ENCODE measurements around the gene BCL11A. TPM values are rescaled to one million over a fixed set of nuclear protein-coding genes. Genes with fewer than 3 reads are reported as not detected.

Gene BCL11A
- total RNA-seq: 313 TPM

DNA sequence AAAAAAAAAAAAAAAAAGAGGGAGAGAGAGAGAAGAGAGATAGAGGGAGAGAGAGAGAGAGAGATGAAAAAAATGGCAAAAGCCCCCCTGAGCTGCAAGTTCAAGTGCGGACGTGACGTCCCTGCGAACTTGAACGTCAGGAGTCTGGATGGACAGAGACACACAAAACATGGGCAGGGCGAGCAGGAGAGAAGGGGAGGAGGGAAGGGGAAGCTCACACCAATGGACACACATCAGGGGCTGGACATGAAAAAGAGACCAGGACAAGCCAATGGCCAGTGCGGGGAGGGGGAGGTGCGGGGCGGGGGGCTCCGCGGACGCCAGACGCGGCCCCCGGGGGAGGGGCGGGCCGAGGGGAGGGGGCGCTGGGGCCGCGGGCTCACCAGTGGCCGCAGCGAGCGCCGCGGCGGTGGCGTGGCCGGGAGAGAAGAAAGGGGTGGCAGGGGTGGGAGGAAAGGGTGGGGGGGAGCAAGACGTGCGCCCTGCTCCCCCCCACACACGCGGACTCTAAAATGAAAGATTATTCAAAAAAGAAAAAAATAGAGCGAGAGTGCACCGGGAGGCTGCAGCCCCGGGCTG, at the start of gene BCL11A:
Gene BCL11A, minus strand, starts transcription at position 160 of the 579 bp plus-strand sequence. CDS start 384 bp downstream, outside the sequence.

Other genes with a start within 250 kb of the BCL11A start
- 58.8 TPM for gene PAPOLG, start 202.6 kb upstream of the BCL11A start, total RNA-seq

All from parietal lobe (tissue), 1 donor.